DMS 273 treated with DMSO at 0.1 percent for 48 hours (cell line): ENCODE results near the gene TLDC2.
"Not testable (repeated sequence)": the region's sequence is repeated elsewhere in the genome, so short reads cannot be mapped to it uniquely, and the experiment has no call there.

Experiments
- DNase-seq: peaks from one replicate; lab custom pipeline; 2025; lab: John Stamatoyannopoulos, UW

TLDC2 gene

DNA sequence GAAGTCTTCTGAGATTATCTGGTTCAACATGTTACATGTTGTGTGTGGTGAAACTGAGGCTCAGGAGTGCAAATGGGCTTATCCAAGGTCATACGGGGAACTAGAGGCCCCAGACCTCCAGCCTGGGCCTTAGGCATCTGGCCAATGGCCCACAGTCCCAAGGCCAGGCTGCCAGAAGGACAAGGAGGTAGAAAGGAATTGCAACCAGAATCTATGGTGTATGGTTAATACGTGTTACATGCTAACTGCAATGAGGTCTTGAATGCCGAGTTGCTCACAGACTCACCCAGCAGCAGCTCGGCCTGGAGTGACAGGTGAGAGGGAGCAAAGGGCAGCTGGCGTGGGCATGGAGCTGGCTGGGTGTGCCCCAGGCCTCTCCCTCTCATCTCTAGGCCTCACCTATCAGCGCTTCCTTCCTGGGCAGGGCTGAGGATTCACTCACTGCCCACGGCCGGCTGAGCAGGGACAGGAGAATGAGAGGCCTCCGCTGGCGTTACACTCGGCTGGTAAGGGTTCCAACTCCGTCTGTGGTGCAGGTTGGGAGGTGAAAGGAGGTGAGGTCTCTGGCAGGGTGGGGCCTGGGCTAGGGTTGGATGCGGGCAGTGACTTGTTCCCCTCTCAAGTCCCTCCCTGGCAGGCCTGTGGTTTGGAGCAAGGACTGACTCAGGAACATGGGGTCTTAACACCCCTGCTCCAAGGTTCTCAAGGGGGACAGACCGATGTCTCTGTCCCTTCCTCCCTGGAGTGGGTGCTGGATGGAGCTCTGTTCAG is at the start of gene TLDC2:
Gene TLDC2, plus strand, starts transcription at position 437 of the 771 bp plus-strand sequence. Its CDS starts 37 bp downstream, at position 474.
- no peak for DNase-seq

DNA sequence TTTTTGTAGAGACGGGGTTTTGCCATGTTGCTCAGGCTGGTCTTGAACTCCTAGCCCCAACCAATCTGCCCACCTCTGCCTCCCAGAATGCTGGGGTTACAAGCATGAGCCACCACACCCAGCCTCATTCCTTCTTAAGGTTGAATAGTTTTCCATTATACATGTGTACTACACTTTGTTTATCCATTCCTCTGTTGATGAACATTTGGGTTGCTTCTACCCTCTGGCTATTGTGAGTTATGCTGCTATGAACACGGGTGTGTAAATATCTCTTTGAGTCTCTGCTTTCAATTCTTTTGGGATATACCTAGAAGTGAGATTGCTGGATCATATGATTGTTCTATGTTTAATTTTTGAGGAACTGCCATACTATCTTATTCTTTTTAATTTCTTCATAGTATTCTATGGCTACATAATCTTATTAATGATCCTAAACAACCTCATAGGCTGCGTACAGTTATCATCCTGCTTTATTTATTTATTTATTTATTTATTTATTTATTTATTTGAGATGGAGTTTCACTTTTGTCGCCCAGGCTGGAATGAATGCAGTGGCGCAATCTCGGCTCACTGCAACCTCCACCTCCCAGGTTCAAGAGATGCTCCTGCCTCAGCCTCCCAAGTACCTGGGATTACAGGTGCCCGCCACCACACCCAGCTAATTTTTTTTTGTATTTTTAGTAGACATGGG is 49.2 kb upstream of the TLDC2 start:
- DNase-seq = no peak

DNA sequence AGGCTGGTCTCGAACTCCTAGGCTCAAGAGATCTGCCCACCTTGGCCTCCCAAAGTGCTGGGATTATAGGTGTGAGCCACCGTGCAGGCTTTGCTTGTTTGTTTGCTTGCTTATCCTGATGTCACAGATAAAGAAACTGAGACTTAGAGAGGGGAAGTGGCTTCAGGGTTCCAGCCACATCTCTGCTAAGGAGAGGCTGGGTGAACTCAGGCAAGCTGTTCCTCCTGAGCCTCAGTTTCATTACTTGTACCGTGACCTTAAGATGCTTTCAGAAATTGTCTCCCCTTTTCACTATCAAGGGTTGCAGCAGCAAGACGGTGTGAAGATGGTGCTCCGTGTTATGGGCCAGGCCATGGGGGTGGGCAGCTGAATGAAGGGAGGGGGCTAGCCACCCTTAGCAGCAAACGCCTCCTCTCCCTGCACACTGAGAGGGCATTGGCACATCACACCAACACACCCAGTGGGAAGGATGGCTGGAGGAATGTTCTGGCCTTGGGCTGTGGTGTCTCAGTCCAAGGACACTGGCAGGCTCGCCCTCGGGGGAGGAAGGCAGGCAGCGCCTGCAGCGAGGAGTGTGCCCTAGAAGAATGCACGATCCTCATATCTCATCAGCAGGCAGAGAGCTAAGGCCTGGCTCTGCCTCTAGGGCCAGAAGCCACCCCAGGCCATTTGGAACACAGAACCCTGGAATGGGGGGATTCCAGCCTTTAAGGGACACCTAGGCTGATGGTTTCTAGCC is 48.2 kb upstream of the TLDC2 start:
- DNase-seq = no peak

DNA sequence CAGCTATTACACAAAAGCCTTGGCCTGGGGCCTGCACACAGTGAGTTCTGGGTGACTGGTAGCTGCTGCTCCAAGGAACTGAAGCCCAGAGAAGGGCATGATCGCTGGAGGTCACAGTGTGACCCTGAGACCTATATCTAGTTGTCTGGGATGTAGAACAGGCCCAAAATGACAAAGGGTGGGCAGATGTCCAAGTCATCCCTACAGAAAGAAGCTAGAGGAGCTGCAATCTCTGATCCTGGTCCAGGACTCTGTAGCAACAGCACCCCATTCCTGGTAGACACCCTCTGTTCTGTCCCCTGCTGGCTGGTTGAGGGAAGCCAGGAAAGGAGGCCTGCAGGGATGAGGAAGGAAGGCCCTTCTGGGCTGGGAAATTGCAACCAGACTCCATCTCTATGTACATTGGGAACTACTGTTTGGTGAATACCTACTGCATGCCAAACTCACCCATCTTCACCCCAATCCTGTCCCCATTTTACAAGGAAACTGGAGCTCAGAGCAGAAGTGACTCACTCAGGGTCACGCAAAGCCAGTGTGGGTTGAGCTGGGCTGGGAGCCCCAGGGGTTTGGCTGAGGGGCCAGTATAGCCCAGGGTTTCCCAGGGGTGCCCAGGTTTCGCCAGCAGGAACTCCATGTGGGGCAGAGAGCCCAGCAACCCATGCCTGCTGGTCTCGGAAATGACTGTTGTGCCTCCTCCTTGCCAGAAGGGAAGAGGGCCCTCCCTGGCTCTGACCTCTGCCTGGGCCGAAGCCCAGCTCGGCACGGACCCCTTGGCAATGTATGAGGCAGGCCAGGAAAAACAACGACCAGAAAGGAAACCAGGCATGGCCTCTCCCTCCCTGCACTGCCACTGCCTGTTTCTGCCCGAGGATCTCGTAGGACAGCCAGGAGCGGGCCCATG is 44.9 kb upstream of the TLDC2 start:
- no peak for DNase-seq

DNA sequence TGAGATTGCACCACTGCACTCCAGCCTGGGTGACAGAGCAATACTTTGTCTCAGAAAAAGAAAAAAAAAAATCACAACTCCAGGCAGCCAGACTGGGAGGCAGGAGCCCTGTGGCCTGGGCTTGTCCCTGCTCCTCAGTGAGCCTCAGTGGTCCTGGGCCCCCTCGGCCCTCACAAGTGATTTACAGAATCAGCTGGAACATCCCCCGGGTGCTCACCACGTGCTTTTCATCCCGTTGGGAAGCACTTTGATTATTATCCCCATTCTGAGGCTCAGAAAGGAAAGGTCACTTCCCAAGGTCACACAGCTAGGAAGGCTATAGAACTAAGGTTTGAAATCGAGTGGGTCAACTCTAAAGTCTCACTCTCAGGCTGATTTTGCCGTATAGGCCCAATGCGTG is 43.1 kb upstream of the TLDC2 start:
- no peak for DNase-seq

DNA sequence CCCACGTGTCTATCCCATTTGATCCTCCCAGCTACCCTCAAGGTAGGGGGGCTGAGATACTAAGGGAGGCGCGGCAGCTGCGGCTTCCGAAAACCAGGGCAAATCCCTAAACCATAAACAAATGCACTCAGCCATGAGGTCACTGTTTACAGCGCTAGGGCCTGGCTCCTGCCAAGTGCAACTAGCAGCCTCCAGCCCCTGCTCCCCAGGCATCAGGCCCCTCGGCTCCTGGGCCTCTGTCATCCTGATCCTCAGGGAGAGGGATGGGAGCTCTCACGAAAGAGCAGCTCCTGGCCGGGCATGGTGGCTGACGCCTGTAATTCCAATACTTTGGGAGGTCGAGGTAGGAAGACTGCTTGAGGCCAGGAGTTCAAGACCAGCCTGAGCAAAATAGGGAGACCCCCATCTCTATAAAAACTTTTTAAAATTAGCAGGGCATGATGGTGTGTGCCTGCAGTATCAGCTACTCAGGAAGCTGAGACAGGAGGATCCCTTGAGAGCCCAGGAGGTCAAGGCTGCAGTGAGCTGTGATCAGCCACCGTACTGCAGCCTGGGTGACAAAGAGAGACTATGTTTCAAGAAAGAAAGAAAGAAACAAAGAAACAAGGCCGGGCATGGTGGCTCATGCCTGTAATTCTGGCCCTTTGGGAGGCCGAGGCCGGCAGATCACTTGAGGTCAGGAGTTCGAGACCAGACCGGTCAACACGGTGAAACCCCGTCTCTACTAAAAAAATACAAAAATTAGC is 42.5 kb upstream of the TLDC2 start:
- DNase-seq = no peak

DNA sequence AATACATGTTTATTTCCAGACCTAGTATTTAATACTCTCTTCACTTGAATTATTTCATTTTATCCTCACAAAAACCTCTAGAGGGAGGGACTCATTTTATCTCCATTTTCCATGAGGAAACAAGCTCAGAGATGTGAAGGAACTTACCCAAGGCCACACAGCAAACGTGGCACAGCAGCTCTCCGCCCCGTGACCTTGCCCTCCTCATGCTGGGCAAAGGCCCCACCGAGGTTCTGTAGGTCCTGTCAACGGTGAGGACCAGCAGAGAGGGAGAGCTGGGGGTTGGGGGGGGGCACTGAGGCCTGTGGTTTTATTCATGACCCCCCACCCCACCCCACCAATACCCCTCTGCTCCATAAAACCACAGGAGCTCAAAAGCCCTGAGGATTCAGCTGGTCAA is 40.9 kb upstream of the TLDC2 start:
- DNase-seq = no peak

DNA sequence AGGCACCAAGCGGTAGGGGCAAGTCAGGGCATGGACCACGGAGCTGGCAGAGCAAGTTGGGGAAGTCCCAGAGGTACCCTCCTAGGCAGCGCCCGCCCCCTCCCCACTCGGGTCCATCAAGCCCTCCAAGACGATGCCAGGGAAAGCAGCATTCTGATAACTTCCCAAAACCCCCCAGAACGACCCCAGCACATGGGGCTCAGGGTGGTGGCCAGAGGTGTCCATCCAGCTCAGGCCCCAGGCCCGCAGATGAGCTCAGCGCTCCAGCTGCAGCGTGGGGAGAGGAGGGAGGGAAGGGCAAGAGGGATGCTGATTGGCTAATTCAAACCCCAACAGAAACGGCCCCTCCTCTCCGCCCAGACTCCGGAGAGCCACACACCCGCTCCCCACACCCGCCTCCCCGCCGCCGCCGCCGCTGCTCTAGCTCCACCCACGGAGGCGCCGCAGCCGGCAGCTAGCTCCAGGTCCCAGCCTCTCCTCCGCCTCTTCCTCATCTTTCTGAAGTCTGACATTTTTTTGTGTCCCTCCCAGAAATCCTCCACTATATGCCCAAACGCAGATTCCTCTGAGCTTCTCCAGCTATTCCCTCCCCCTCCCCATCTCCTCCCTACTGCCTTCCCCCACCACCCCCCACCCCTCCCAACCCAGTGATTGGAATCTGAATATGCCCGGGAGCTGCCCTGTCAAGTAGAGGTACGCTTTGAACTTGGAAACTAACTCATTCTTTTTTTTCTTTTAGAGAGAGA is 40.3 kb upstream of the TLDC2 start:
- DNase-seq = peak; percentile 90

DNA sequence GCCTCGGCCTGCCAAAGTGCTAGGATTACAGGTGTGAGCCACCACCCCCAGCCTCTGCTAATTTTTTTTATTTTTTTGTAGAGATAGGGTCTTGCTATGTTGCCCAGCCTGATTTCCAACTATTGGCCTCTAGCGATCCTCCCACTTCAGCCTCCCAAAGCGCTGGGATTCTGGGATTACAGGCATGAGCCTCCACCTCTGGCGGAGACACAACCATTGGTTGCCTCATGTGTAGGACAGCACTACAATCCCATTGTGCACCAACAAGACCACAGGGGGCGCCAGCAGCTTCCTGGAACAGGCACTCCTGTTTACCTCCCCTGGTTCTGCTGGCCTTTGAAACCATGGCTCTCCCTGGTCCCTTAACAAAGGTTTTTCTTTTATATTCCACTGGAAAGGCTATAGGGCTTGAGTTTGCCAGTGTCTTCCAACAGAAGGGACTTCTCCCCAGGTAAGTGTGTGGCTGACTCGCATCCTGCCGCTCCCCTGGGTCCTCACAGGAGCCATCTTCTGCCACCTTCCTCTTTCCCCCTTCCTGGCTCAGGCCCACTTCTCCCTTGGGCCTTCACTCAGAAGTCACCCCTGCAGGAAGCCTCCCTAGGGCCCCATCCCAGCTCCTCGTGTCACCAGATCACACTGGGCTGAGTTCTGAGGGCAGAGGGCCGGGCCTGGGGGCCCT is 39.2 kb upstream of the TLDC2 start:
- DNase-seq = no peak

DNA sequence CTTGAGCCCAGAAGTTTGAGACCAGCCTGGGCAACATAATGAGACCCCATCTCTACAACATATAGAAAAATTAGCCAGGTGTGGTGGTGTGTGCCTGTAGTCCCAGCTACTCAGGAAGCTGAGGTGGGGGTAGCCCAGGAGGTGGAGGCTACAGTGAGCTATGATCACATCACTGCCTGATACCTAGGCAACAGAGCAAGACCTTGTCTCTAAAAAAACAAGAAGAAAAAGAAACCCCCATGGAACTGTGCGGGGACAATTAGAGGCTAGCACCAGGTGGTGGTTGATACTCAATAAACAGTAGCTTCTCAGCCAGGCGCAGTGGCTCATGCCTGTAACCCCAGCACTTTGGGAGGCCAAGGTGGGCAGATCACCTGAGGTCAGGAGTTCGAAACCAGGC is 37.6 kb upstream of the TLDC2 start:
- not testable (repeated sequence) for DNase-seq

DNA sequence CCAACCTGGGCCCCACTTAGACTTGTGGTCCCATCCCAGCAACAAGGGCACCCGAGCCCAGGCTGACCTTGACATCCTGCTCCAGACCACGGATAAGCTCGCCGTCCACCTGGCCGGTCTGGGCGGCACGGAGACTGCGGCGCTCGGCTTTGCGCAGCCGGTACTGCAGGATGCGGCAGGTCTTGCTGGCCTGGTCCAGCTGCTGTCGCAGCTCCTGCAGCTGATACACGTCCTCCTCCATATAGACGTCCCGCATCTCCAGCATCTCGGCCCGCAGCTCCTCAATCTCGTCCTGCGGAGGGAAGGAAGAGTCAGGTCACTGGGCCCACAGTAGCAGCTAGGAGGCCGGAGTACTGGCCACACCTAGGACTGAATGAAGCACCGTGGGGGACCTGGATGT is 36.8 kb upstream of the TLDC2 start:
- no peak for DNase-seq

DNA sequence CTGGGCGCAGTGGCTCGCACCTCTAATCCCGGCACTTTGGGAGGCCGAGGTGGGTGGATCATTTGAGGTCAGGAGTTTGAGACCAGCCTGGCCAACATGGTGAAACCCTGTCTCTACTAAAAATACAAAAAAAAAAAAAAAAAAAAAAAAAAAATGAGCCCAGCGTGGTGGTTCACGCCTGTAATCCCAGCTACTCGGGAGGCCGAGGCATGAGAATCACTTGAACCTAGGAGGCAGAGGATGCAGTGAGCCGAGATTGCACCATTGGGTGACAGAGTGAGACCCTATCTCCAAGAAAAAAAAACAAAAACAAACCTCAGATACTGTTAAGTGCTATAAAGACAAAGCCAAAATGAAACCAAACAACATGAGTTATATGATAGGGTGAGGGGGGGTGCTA is 34.9 kb upstream of the TLDC2 start:
- DNase-seq = not testable (repeated sequence)

DNA sequence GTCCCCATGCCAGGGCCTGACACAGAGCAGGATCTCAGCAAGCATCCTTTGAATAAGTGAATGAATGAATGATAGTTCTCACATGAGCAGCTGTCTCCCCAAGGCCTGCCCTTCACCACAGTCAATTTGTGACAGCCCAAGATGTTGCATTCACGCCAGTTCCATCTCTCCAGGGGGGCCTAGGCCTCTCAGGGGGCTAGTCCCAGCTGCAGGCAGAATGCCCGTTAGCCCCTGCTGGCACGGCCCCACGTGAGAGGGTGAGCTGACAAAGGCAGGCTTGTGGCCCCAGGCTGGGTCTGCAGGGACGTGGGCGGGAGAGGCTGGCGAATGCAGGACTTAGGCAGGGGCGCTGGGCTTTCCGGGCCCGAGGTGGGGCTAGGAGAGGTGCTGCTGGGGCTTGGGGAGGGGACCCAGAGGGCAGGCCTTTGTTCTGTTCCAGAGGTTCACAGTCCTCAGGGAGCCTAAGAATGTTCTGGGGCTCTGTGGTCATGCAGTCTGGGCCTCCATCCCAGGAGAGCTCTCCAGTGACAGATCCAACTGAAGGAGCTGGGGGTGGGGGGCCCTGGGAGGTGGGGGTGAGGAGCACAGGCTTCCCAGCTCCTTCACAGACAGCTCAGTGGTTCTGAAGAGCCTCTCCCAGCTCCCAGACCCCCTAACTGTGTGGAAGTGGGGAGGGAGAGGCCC is 30.5 kb upstream of the TLDC2 start:
- DNase-seq = no peak

DNA sequence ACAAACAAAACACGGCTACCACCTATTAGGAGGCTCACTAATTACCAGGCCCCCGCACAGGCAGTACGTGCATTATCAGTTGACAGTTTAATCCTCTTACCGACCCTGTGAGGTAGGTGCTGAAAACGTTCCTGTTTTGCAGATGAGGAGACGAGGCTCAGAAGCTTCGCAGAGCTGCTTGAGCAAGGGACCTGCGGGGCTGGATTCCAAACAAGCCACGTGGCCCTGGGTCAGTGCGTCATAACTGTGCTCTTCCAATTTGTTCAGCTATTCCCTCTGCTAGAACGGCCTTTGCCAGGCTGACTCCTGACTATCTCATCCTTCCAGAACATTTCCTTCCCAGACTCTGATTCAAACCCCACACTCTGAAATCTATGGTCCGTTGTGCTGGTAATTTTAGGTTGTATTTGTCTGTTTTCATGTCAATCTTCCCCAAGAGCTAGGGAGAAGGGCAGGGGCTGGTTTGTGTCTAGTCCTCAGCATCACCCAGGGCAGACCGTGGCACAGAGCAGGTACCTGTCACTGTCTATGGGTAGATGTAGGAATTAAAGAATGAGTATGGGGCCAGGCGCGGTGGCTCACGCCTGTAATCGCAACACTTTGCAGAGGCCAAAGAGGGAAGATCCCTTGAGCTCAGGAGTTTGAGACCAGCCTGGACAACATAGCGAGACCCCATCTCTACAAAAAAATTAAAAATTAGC is 28.8 kb upstream of the TLDC2 start:
- DNase-seq = no peak

DNA sequence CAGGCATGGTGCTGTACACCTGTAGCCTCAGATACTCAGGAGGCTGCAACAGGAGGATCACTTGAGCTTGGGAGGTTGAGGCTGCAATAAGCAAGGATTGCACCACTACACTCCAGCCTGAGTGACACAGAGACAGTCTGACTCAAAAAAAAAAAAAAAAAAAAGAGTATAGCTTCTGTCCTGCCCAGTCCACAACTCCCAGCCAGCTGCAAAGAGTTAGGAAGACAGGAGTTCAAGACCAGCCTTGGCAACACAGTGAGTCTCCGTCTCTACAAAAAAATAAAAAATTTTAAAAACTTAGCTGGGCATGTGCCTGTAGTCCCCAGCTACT is 28.3 kb upstream of the TLDC2 start:
- DNase-seq = no peak

DNA sequence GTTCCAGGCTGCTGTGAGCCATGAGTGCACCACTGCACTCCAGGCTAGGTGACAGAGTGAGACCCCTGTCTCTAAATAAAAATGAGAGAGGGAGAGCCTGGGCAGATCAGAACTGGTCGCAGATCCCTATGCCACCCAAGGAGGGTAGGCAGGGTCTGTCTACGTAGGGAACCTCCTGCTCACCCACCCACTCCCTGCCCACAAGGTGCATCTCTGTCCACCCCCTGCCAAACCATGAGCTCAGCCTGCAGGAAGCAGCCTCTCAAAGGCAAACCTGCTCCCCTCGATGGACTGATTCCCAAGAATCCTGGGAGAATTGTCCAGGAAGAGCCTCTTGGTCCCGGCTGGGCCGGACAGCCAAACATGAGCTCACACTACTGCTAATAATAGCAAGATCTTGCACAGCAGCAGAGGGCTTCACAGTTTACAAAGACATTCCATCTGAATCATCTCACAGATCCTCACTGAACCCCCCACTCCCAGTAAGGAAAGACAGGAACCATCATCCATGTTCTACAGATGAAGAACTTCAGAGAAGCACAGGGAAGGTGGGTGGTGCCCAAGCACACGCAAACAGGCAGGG is 27.8 kb upstream of the TLDC2 start:
- DNase-seq = no peak

DNA sequence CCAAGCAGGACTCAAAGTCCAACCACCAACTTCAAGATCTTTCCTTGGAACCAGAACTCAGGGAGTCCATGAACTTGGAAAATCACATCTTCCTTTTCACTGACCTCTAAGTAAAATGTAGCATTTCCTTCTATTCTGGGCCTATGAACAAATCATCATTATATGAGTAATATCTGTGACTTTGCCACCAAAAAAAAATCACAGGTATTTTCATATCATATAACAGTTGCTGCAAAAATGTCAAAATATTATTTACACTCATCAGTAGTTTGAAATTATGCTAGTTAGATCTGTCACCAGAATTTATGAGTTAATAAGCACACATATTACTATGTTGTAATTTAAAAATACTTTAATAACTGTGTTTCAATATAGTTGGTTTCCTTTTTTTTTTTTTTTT is 27.3 kb upstream of the TLDC2 start:
- DNase-seq = no peak

DNA sequence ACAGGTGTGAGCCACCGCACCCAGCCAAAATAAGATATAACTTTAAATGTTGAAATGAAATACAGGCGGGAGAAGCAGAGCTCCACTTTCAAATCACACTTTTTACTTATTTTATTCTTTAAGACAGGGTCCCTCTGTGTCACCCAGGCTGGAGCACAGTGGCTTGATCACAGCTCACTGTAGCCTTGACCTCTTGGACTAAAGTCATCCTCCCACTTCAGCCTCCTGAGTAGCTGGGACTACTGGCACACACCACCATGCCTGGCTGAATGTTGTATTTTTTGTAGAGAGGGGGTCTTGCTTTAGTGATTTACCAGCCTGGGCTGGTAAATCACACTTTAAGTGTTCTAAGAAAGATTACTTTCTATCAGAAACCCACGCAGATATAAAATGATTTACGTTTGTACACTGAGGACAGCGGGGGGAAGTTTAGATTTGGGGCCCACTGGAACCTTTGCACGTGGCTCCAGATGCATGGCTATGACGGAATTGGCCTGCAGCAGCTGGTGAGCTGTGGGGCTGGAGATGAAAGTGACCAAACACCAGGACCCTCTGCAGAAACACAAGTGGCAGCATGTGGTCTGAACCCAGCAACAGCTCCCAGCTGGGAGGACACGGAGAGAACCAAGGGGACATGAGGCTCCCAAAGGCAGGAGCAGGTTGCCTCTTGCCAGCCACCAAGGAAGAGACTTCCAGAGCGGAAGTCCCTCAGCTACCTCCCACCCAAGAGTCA is 26.4 kb upstream of the TLDC2 start:
- DNase-seq = no peak
